ENCODE results near the gene ELOVL1.
A peak's percentile ranks its signal among the peaks of the same experiment; 100 is the strongest.
"Not testable (repeated sequence)": the region's sequence is repeated elsewhere in the genome, so short reads cannot be mapped to it uniquely, and the experiment has no call there.

ELOVL1 gene

DNA sequence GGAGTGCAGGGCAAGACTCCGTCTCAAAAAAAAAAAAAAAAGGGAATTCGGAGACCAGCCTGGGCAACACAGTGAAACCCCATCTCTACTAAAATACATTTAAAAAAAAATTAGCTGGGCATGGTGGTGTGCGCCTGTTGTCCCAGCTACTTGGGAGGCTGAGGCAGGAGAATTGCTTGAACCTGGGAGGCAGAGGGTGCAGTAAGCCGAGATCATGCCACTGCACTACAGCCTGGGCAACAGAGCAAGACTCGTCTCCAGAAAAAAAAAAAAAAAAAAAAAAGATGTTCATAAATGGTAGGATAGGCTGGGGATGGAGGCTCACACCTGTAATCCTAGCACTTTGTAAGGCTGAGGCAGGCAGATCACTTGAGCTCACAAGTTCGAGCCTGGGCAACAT is 2.0 kb upstream of the ELOVL1 start:
- not testable (repeated sequence) for H3K27me3 Mint-ChIP-seq, H3K9me3 Mint-ChIP-seq, ATAC-seq, DNase-seq, H3K4me3 Mint-ChIP-seq, H3K27ac Mint-ChIP-seq
- Mint-ChIP-seq H3K36me3 (ENCODE audit: low read depth) (peaks cover 22% of the 10 kb centered on the region), H3K4me1 (peaks cover 32% of the 10 kb centered on the region)

DNA sequence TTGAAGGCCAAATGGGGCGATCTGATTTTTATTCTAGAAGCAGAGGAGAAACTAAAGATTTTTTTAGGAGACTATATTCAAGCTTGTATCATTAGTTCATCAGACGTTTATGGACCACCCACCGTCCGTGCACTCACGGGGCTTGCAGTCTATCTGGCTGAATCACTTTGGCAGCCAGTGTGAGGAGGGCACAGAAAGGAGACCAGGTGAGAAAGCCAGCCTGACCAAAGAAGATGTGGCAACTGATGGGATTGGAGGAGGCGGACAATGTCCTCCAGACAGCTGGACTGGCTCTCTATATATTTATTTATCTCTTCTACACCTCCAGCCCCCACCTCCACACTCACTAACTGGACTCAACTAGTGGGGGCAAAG is 822 bp upstream of the ELOVL1 start:
- no peak for DNase-seq
- Mint-ChIP-seq H3K9me3 (no peaks in the 10 kb centered on the region), H3K4me1 (peaks cover 37% of the 10 kb centered on the region)

DNA sequence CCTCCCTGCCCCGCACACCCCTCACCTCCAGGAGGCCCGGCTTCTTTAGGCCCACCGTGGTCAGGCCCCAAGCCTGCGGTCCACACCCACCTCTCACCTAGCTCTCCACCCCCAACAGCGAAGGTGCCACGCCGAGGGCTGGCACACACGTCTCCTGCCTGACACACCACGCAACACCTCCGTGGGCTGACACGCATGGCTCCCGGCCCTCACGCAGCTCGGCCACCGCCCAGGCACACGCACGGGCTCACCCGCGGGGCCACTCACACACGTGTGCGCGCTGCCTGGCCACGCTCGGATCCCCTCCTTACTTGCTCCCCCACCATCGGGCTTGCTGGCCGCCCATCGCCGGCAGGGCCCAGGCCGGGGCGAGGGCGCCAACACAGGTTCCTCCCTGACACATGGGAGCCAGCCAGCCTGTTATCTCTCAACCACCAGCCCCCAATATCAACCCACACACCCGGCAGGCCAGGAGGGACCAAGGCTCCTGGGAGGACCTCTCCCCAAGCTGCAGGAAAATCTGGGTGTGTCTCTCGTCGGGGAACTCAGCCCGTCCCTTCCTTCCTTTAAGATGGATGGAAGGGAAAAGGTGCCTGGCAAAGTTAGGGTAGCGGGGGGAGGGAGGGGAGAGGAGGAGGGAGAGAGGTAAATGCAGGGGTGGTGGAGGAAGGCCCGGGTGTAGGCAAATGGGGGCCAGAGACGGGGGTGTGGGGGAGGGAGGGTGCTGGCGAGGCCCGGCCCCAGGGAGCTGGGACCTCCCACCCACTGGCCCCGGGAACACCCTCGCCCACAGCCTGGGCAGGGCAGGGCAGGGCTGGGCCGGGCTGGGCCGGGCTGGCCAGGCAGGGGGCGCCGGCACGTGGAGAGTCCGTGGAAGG is 546 bp downstream of the ELOVL1 start:
- H3K27me3 Mint-ChIP-seq, result no peaks in the 10 kb centered on the region
- no peaks in the 10 kb centered on the region for H3K9me3 Mint-ChIP-seq
- peaks cover 41% of the 10 kb centered on the region for H3K36me3 Mint-ChIP-seq (ENCODE audit: low read depth)
- H3K4me1 Mint-ChIP-seq, result peaks cover 42% of the 10 kb centered on the region
- peak overlapping the region; percentile 100 for H3K4me3 Mint-ChIP-seq
- peak overlapping the region; percentile 88 for H3K27ac Mint-ChIP-seq
- DNase-seq (peak; percentile 37), ATAC-seq (peak; percentile 57)

More for the DNA sequence above, 822 bp upstream of the ELOVL1 start:
- Mint-ChIP-seq H3K4me3 (peak overlapping the region; percentile 100), H3K27me3 (no peaks in the 10 kb centered on the region), H3K27ac (peak overlapping the region; percentile 99), H3K36me3 (ENCODE audit: low read depth) (peaks cover 32% of the 10 kb centered on the region)
- ATAC-seq, result no peak

DNA sequence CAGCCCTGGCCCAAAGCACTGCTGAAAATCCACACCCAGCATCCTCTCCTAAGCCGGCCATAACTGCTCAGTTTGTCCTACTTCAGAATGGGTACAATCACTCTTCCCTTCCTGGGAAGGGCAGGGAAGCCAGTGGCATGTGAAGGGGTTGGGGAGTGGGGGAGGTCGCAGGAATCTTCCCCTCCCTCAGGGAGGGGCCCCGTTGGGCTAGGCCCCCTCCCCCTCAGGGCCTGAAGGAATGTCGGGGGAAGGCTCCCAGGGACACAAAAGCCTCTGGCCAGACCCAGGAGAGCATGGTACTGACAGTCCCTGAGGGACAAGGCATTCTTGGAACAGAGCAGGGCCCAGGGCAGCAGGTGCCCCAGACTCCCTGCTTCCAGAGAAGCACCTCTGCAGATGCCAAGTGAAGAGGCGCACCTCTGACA is 1.2 kb downstream of the ELOVL1 start:
- Mint-ChIP-seq H3K36me3 (ENCODE audit: low read depth) (peaks cover 47% of the 10 kb centered on the region), H3K4me1 (peaks cover 48% of the 10 kb centered on the region), H3K27me3 (no peaks in the 10 kb centered on the region), H3K9me3 (no peaks in the 10 kb centered on the region), H3K4me3 (peak overlapping the region; percentile 100), H3K27ac (peak overlapping the region; percentile 88)
- ATAC-seq (no peak), DNase-seq (no peak)

DNA sequence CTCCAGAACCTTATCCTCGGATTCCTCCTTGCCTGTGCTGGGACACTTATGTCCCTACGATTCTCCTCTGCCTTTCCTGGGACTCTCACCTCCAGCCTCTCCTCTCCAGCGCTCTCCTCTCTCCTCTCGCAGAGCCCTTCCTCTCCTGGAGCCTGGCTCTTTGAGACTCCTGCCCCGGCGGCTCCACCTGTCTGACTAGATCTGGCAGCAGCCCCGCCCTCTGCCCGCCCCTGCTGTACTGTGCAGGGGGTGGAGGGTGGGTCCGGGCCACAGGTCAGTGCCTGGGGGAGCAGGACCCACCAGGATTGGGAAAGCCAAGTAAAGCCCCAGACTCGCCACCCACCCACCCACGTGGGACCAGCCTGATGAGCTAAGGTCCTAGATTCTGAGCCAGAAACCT is 1.6 kb downstream of the ELOVL1 start:
- peaks cover 52% of the 10 kb centered on the region for H3K36me3 Mint-ChIP-seq (ENCODE audit: low read depth)
- H3K4me1 Mint-ChIP-seq, result peaks cover 52% of the 10 kb centered on the region
- peak overlapping the region; percentile 100 for H3K4me3 Mint-ChIP-seq
- no peak for DNase-seq
- H3K27ac Mint-ChIP-seq, result peak overlapping the region; percentile 74
- no peaks in the 10 kb centered on the region for H3K27me3 Mint-ChIP-seq
- no peaks in the 10 kb centered on the region for H3K9me3 Mint-ChIP-seq
- ATAC-seq, result no peak

DNA sequence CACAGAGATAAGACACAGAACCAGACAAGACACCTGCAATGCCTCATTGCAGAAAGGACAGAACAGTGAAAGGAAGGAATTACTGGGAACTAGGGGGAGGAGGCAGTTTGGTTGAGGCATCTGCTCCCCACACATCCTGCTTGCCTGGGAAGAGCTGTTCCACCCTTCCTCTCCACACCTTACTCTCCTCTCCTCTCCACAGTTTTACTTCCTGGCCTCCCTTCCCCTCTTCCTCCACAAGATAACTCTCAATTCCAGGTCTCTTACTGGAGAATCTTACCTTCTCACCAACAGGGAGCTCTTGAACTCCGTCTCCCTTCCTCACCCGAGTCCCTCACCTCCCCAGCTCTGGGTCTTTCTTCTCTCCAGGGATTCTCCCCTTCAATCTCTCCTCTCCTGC is 2.1 kb downstream of the ELOVL1 start:
- peak overlapping the region; percentile 74 for H3K27ac Mint-ChIP-seq
- peak overlapping the region; percentile 100 for H3K4me3 Mint-ChIP-seq
- ATAC-seq (no peak), DNase-seq (no peak)
- H3K36me3 Mint-ChIP-seq (ENCODE audit: low read depth), result peaks cover 57% of the 10 kb centered on the region
- H3K4me1 Mint-ChIP-seq, result peaks cover 55% of the 10 kb centered on the region
- no peaks in the 10 kb centered on the region for H3K9me3 Mint-ChIP-seq
- no peaks in the 10 kb centered on the region for H3K27me3 Mint-ChIP-seq

DNA sequence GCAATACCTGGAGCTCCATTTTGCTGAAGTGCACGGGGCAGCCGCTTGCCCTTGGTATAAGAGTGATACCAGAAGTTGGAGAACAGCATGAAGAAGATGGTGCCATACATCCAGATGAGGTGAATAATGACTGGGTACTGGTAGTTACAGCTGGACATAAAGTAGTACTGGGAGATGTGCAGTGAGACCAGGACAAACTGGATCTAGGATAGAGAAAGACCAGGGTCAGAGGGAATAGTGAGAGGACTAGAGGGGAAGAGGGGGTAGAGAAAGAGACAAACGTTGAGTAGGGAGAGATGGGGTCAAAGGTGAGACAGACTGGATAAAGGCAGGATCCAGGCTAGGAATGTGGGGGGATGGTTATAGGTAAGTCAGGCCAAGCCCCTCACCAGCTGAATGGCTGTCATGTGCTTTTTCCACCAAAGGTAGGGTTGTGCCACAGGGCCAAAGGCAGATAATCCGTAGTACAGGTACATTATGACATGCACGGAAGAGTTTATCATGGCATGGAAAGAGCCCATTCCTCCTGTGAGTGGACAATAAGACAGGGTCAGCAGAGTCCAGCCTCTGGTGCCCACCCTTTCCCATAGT is 3.8 kb downstream of the ELOVL1 start:
- H3K36me3 Mint-ChIP-seq (ENCODE audit: low read depth), result peaks cover 71% of the 10 kb centered on the region
- no peaks in the 10 kb centered on the region for H3K27me3 Mint-ChIP-seq
- no peak for DNase-seq
- H3K9me3 Mint-ChIP-seq, result no peaks in the 10 kb centered on the region
- H3K4me3 Mint-ChIP-seq, result no peak overlapping the region
- no peak for ATAC-seq
- peak overlapping the region; percentile 10 for H3K27ac Mint-ChIP-seq
- H3K4me1 Mint-ChIP-seq, result peaks cover 62% of the 10 kb centered on the region

DNA sequence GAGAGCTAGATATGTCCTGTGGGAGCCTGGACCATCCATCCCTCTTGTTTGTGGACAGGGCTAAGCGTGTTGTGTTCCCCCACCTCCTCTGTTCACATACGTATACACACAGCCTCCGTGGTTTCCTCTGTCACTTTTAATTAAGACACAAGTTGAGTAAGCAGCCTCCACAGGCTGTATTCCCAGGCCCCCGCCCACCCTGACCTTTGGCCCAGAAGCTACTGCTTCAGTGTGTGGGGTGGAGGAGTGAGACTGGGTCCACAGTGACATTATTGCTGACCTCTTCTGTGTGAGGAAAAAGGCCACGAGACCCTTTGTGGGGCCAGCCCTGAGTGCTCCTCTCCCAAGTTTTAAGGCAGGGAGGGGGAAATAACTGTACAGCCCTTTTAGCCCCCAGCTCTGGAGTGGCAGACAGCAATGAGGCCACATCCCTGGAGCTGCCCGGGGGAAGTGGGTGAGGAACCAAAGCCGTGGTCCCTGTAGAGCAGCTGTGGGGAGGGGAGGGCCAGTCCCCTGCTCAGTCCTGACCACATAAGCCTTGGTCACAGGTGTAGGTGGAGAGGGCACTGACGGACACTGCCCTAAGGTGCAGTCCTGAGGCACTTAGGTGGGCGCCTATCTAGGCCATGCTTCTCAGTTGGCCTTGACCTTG is 4.4 kb downstream of the ELOVL1 start:
- peak overlapping the region; percentile 16 for H3K4me3 Mint-ChIP-seq
- H3K27ac Mint-ChIP-seq, result peak overlapping the region; percentile 73
- H3K4me1 Mint-ChIP-seq, result peaks cover 58% of the 10 kb centered on the region

DNA sequence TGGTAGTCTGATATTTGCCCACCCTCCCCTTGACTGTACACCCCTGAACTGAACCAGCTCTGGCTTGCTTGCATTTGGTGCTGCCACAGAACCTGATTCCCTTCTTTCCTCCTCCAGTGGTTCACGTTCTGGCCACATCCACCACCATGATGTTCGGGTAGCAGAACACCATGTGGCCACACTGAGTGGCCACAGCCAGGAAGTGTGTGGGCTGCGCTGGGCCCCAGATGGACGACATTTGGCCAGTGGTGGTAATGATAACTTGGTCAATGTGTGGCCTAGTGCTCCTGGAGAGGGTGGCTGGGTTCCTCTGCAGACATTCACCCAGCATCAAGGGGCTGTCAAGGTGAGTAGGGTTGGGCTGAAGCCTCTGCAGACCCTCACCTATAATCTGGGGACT is 7.2 kb downstream of the ELOVL1 start:
- ATAC-seq, result no peak
- H3K9me3 Mint-ChIP-seq, result no peaks in the 10 kb centered on the region
- H3K4me1 Mint-ChIP-seq, result peaks cover 49% of the 10 kb centered on the region
- peak overlapping the region; percentile 95 for H3K4me3 Mint-ChIP-seq
- H3K36me3 Mint-ChIP-seq (ENCODE audit: low read depth), result peaks cover 60% of the 10 kb centered on the region
- no peak for DNase-seq
- H3K27ac Mint-ChIP-seq, result peak overlapping the region; percentile 54
- no peaks in the 10 kb centered on the region for H3K27me3 Mint-ChIP-seq

More for the DNA sequence above, 4.4 kb downstream of the ELOVL1 start:
- DNase-seq (peak; percentile 39), ATAC-seq (no peak)
- H3K27me3 Mint-ChIP-seq, result no peaks in the 10 kb centered on the region
- H3K36me3 Mint-ChIP-seq (ENCODE audit: low read depth), result peaks cover 68% of the 10 kb centered on the region
- H3K9me3 Mint-ChIP-seq, result no peaks in the 10 kb centered on the region

DNA sequence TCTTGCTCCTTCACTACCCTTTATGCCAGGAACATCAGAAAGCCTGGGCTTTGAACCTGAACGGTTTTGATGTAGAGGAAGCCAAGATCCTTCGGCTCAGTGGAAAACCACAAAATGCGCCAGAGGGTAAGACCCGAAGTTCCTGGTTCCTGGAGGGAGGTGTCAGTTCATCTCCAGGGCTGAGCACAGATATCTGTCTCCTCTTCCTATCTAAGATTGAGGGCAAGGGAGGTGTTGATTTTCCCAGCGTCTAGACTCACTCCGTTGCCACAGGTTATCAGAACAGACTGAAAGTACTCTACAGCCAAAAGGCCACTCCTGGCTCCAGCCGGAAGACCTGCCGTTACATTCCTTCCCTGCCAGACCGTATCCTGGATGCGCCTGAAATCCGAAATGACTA is 8.1 kb downstream of the ELOVL1 start:
- H3K27ac Mint-ChIP-seq, result peak overlapping the region; percentile 54
- no peaks in the 10 kb centered on the region for H3K9me3 Mint-ChIP-seq
- peaks cover 53% of the 10 kb centered on the region for H3K36me3 Mint-ChIP-seq (ENCODE audit: low read depth)
- peak overlapping the region; percentile 95 for H3K4me3 Mint-ChIP-seq
- H3K4me1 Mint-ChIP-seq, result peaks cover 42% of the 10 kb centered on the region
- no peaks in the 10 kb centered on the region for H3K27me3 Mint-ChIP-seq
- ATAC-seq (no peak), DNase-seq (no peak)

DNA sequence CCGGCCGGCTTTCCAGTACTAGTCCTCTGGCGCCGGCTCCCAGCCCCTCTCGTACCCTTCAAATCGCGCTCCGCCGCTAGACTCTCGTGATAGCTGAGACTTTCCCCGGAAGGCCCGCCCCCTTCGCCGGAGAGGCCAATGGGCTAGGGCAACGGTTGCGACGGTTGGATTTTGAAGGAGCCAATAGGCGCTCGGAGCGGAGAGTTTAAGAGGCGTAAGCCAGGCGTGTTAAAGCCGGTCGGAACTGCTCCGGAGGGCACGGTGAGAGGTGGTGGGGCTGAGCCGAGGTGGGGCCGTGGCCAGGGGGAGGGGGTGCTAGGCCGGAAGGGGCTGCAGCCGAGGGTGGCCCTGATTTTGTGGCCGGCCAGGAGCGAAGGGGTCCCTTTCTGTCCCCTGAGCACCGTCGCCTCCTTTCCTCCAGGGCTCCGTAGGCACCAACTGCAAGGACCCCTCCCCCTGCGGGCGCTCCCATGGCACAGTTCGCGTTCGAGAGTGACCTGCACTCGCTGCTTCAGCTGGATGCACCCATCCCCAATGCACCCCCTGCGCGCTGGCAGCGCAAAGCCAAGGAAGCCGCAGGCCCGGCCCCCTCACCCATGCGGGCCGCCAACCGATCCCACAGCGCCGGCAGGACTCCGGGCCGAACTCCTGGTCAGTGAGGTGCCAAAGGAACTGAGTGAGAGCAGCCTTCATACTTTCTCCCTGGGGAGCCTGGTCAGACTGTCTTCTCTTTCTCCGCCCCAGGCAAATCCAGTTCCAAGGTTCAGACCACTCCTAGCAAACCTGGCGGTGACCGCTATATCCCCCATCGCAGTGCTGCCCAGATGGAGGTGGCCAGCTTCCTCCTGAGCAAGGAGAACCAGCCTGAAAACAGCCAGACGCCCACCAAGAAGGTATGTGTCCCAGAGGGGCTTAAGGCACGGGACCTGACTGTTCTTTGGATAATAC is 8.8 kb downstream of the ELOVL1 start, which contains the start of gene CDC20:
CDC20 (plus strand) TSS at position 236 of the 948 bp plus-strand sequence; CDS start at position 471, 235 bp downstream.
- ATAC-seq (peak; percentile 97), DNase-seq (peak; percentile 99)
- Mint-ChIP-seq H3K4me3 (peak within 1 kb of the TSS; percentile 95), H3K9me3 (no peaks in the 10 kb centered on the region), H3K27me3 (no peaks in the 10 kb centered on the region), H3K27ac (peak within 1 kb of the TSS; percentile 86), H3K36me3 (ENCODE audit: low read depth) (peaks cover 47% of the 10 kb centered on the region), H3K4me1 (peaks cover 40% of the 10 kb centered on the region)

DNA sequence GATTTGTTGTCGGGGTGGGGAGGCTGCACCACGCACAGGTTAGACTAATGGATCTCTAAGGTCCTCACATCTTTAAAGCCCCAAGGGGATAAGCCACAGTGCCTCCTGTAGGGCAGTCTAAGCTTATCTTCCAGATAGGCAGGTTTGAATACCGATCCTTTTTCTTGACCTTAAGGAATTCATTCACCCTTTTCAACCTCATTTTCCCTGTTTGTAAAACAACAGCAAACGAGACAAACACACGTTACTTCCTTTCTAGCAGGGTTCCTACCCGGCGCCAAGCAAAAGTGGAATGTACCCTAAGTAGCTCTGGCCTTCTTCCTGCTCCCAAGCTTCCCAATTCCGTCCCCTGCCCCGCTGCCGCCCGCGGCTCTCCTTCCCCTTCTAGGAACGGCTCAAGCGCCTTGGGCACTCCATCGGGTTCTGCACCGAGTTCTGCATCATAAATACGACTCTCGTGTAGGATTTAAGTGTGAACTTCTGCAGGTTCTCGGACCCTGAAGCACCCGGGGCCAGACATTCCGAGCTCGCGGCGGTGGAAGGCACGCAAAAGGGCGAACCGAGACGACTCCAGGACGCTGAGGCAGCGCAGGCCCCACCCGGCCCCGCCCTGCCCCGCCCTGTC is 9.6 kb downstream of the ELOVL1 start:
- Mint-ChIP-seq H3K36me3 (ENCODE audit: low read depth) (peaks cover 40% of the 10 kb centered on the region), H3K27ac (peak overlapping the region; percentile 86), H3K27me3 (no peaks in the 10 kb centered on the region), H3K4me3 (peak overlapping the region; percentile 95), H3K9me3 (no peaks in the 10 kb centered on the region), H3K4me1 (peaks cover 35% of the 10 kb centered on the region)
- peak; percentile 23 for DNase-seq
- ATAC-seq, result peak; percentile 16

DNA sequence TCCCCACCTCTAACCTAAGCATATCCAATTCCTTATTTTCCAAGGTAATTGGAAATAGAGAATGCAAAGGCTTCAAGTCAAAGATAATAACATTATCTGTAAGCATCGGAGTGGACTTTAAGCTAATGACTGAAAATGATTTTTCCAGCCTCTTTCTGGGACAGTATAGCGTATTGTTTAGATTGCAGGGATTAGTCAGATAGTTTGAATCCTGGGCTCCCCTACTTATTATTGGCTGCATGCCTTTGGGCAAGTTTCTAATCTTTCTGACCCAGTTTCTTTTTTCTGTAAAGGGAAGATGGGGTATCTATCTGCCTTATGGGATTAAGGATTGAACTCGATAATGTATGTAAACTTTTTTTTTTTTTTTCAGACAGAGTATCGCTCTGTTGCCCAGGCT is 10.6 kb downstream of the ELOVL1 start:
- Mint-ChIP-seq H3K36me3 (ENCODE audit: low read depth) (peaks cover 34% of the 10 kb centered on the region), H3K27ac (no peak overlapping the region), H3K27me3 (no peaks in the 10 kb centered on the region), H3K4me1 (peaks cover 32% of the 10 kb centered on the region), H3K9me3 (no peaks in the 10 kb centered on the region), H3K4me3 (peak overlapping the region; percentile 95)
- no peak for ATAC-seq
- DNase-seq, result no peak
